ENCODE results near the gene NXN. TPM values are rescaled to one million over a fixed set of nuclear protein-coding genes. Genes with fewer than 3 reads are reported as not detected.
"Not testable (repeated sequence)": the region's sequence is repeated elsewhere in the genome, so short reads cannot be mapped to it uniquely, and the experiment has no call there.

NXN gene
- total and polyA plus RNA-seq, 5 donors = 11.6 to 21.8 (median 15.2) TPM

GRCh38 chr17:781805-782731, 197.5 kb downstream of the NXN start, which contains the start of the genes GLOD4 and MRM3:
Gene GLOD4 (minus strand): TSS chr17:782280. CDS start chr17:782255, 25 bp downstream.
Gene MRM3 (plus strand): TSS chr17:782353. CDS start chr17:782379, 26 bp downstream.
- Histone ChIP-seq H3K27me3 (ENCODE audit: control insufficient read depth, insufficient read depth) (no peaks in the 10 kb centered on the region), H3K9me3 (ENCODE audit: control insufficient read depth, low read length) (no peaks in the 10 kb centered on the region), H3K4me1 (ENCODE audit: control insufficient read depth, insufficient read depth, low read length) (peaks cover 4% of the 10 kb centered on the region), H3K4me3 (ENCODE audit: low read length) (peak within 1 kb of the TSS; percentile 62), H3K27ac (ENCODE audit: low read length) (peak within 1 kb of the TSS; percentile 61)
- peak; percentile 91 to 99 (median 97) for DNase-seq
- under 1% methylated on average over 87 of the region's 87 CpGs for WGBS
- intact Hi-C loops (cut with DNase I) = loop anchor here in 1 of 4 donors (5.0 kb wide), 1 partner anchor 215 kb away; the partner anchor contains the start of gene TIMM22
- ATAC-seq = peak; percentile 98

- 93% methylated on average over 11 of the region's 11 CpGs for WGBS
- intact Hi-C loops (cut with DNase I) = no loop called here
Observed at GRCh38 chr17:778096-778495, 201.5 kb downstream of the NXN start.

GRCh38 chr17:774313-774584, 205.3 kb downstream of the NXN start:
- ATAC-seq (no peak), DNase-seq (no peak)
- intact Hi-C loops (cut with DNase I) = no loop called here
- H3K27me3 ChIP-seq (ENCODE audit: control insufficient read depth, insufficient read depth) = no peaks in the 10 kb centered on the region
- WGBS = 93% methylated on average over 5 of the region's 5 CpGs
- no peaks in the 10 kb centered on the region for H3K4me1 ChIP-seq (ENCODE audit: control insufficient read depth, insufficient read depth, low read length)
- H3K27ac ChIP-seq (ENCODE audit: low read length) = no peak overlapping the region
- no peak overlapping the region for H3K4me3 ChIP-seq (ENCODE audit: low read length)
- H3K9me3 ChIP-seq (ENCODE audit: control insufficient read depth, low read length) = no peaks in the 10 kb centered on the region

More at GRCh38 chr17:778096-778495, 201.5 kb downstream of the NXN start:
- no peak overlapping the region for H3K27ac ChIP-seq (ENCODE audit: low read length)
- no peak overlapping the region for H3K4me3 ChIP-seq (ENCODE audit: low read length)
- peaks cover 2% of the 10 kb centered on the region for H3K4me1 ChIP-seq (ENCODE audit: control insufficient read depth, insufficient read depth, low read length)
- DNase-seq (no peak), ATAC-seq (no peak)
- no peaks in the 10 kb centered on the region for H3K27me3 ChIP-seq (ENCODE audit: control insufficient read depth, insufficient read depth)
- no peaks in the 10 kb centered on the region for H3K9me3 ChIP-seq (ENCODE audit: control insufficient read depth, low read length)

- intact Hi-C loops (cut with DNase I) = no loop called here
- Histone ChIP-seq H3K4me1 (ENCODE audit: control insufficient read depth, insufficient read depth, low read length) (no peaks in the 10 kb centered on the region), H3K27me3 (ENCODE audit: control insufficient read depth, insufficient read depth) (no peaks in the 10 kb centered on the region), H3K9me3 (ENCODE audit: control insufficient read depth, low read length) (no peaks in the 10 kb centered on the region), H3K27ac (ENCODE audit: low read length) (no peak overlapping the region), H3K4me3 (ENCODE audit: low read length) (no peak overlapping the region)
- DNase-seq (no peak), ATAC-seq (no peak)
- WGBS = 74% methylated on average over 14 of the region's 14 CpGs
Observed at GRCh38 chr17:773467-774312, 205.9 kb downstream of the NXN start.

GRCh38 chr17:773016-773415, 206.6 kb downstream of the NXN start:
- Histone ChIP-seq H3K4me3 (ENCODE audit: low read length) (no peak overlapping the region), H3K9me3 (ENCODE audit: control insufficient read depth, low read length) (no peaks in the 10 kb centered on the region), H3K4me1 (ENCODE audit: control insufficient read depth, insufficient read depth, low read length) (no peaks in the 10 kb centered on the region), H3K27me3 (ENCODE audit: control insufficient read depth, insufficient read depth) (no peaks in the 10 kb centered on the region), H3K27ac (ENCODE audit: low read length) (no peak overlapping the region)
- DNase-seq (no peak), ATAC-seq (no peak)
- WGBS = 80% methylated on average over 5 of the region's 5 CpGs
- intact Hi-C loops (cut with DNase I) = no loop called here

- Histone ChIP-seq H3K27ac (ENCODE audit: low read length) (no peak overlapping the region), H3K4me1 (ENCODE audit: control insufficient read depth, insufficient read depth, low read length) (no peaks in the 10 kb centered on the region), H3K4me3 (ENCODE audit: low read length) (no peak overlapping the region), H3K9me3 (ENCODE audit: control insufficient read depth, low read length) (no peaks in the 10 kb centered on the region), H3K27me3 (ENCODE audit: control insufficient read depth, insufficient read depth) (no peaks in the 10 kb centered on the region)
- no peak for ATAC-seq
- intact Hi-C loops (cut with DNase I) = no loop called here
- no peak for DNase-seq
- WGBS = 73% methylated on average over 3 of the region's 3 CpGs
Observed at GRCh38 chr17:767076-767475, 212.5 kb downstream of the NXN start.

- DNase-seq (peak; percentile 46 to 80 (median 61)), ATAC-seq (peak; percentile 79 to 80)
- Histone ChIP-seq H3K27ac (ENCODE audit: low read length) (peak overlapping the region; percentile 75), H3K27me3 (ENCODE audit: control insufficient read depth, insufficient read depth) (no peaks in the 10 kb centered on the region), H3K4me1 (ENCODE audit: control insufficient read depth, insufficient read depth, low read length) (no peaks in the 10 kb centered on the region), H3K4me3 (ENCODE audit: low read length) (no peak overlapping the region), H3K9me3 (ENCODE audit: control insufficient read depth, low read length) (no peaks in the 10 kb centered on the region)
- 65% methylated on average over 9 of the region's 9 CpGs for WGBS
- intact Hi-C loops (cut with DNase I) = no loop called here
Observed at GRCh38 chr17:760371-760770, 219.2 kb downstream of the NXN start.

GRCh38 chr17:759964-760363, 219.6 kb downstream of the NXN start:
- DNase-seq (no peak), ATAC-seq (no peak)
- Histone ChIP-seq H3K27me3 (ENCODE audit: control insufficient read depth, insufficient read depth) (no peaks in the 10 kb centered on the region), H3K9me3 (ENCODE audit: control insufficient read depth, low read length) (no peaks in the 10 kb centered on the region), H3K27ac (ENCODE audit: low read length) (peak overlapping the region; percentile 91), H3K4me3 (ENCODE audit: low read length) (no peak overlapping the region), H3K4me1 (ENCODE audit: control insufficient read depth, insufficient read depth, low read length) (no peaks in the 10 kb centered on the region)
- 67% methylated on average over 5 of the region's 5 CpGs for WGBS
- intact Hi-C loops (cut with DNase I) = no loop called here

- DNase-seq; intact Hi-C loops (cut with DNase I); H3K9me3 ChIP-seq (ENCODE audit: control insufficient read depth, low read length); H3K27me3 ChIP-seq (ENCODE audit: control insufficient read depth, insufficient read depth); H3K4me3 ChIP-seq (ENCODE audit: low read length); H3K4me1 ChIP-seq (ENCODE audit: control insufficient read depth, insufficient read depth, low read length); ATAC-seq: not testable (repeated sequence)
- peak overlapping the region; percentile 45 for H3K27ac ChIP-seq (ENCODE audit: low read length)
- WGBS = 48% methylated on average over 15 of the region's 15 CpGs
Observed at GRCh38 chr17:756010-756567, 223.5 kb downstream of the NXN start.

GRCh38 chr17:755319-755961, 224.1 kb downstream of the NXN start:
- 94% methylated on average over 9 of the region's 9 CpGs for WGBS
- H3K4me1 ChIP-seq (ENCODE audit: control insufficient read depth, insufficient read depth, low read length); H3K9me3 ChIP-seq (ENCODE audit: control insufficient read depth, low read length); ATAC-seq; H3K27me3 ChIP-seq (ENCODE audit: control insufficient read depth, insufficient read depth); H3K27ac ChIP-seq (ENCODE audit: low read length); intact Hi-C loops (cut with DNase I); DNase-seq; H3K4me3 ChIP-seq (ENCODE audit: low read length): not testable (repeated sequence)

All from right cardiac atrium (tissue), 5 donors.